ENCODE results near the gene UBAC1.
"Not testable (repeated sequence)": the region's sequence is repeated elsewhere in the genome, so short reads cannot be mapped to it uniquely, and the experiment has no call there.

The UBAC1 gene

GRCh38 chr9:135920256-135920930 lies 40.8 kb downstream of the UBAC1 start:
- no peak for DNase-seq (ENCODE audit: low read depth)

- DNase-seq (ENCODE audit: low read depth) = no peak
These were observed 41.8 kb downstream of the UBAC1 start for GRCh38 chr9:135919318-135919890.

- DNase-seq (ENCODE audit: low read depth) = not testable (repeated sequence)
These were observed 44.9 kb downstream of the UBAC1 start for GRCh38 chr9:135916227-135916626.

- no peak for DNase-seq (ENCODE audit: low read depth)
These were observed 46.3 kb downstream of the UBAC1 start for GRCh38 chr9:135914921-135915320.

- DNase-seq (ENCODE audit: low read depth) = not testable (repeated sequence)
These were observed 49.9 kb downstream of the UBAC1 start for GRCh38 chr9:135911233-135911632.

GRCh38 chr9:135910757-135911156 lies 50.4 kb downstream of the UBAC1 start:
- no peak for DNase-seq (ENCODE audit: low read depth)

GRCh38 chr9:135910216-135910615 lies 51.0 kb downstream of the UBAC1 start:
- DNase-seq (ENCODE audit: low read depth) = no peak

- no peak for DNase-seq (ENCODE audit: low read depth)
These were observed 51.8 kb downstream of the UBAC1 start for GRCh38 chr9:135909371-135909770.

- no peak for DNase-seq (ENCODE audit: low read depth)
These were observed 52.4 kb downstream of the UBAC1 start for GRCh38 chr9:135908754-135909204.

- no peak for DNase-seq (ENCODE audit: low read depth)
These were observed 53.0 kb downstream of the UBAC1 start for GRCh38 chr9:135908093-135908753.

- DNase-seq (ENCODE audit: low read depth) = peak; percentile 36
These were observed 53.6 kb downstream of the UBAC1 start, which contains the start of gene CAMSAP1 for GRCh38 chr9:135907431-135908092. TSS of gene CAMSAP1 (minus strand) at chr9:135907546. CDS start at chr9:135907159, 387 bp downstream.

- no peak for DNase-seq (ENCODE audit: low read depth)
These were observed 54.2 kb downstream of the UBAC1 start for GRCh38 chr9:135907006-135907430.

- DNase-seq (ENCODE audit: low read depth) = no peak
These were observed 54.7 kb downstream of the UBAC1 start for GRCh38 chr9:135906291-135907005.

GRCh38 chr9:135905380-135906258 lies 55.6 kb downstream of the UBAC1 start:
- no peak for DNase-seq (ENCODE audit: low read depth)

- no peak for DNase-seq (ENCODE audit: low read depth)
These were observed 57.2 kb downstream of the UBAC1 start for GRCh38 chr9:135903786-135904520.

- no peak for DNase-seq (ENCODE audit: low read depth)
These were observed 57.9 kb downstream of the UBAC1 start for GRCh38 chr9:135903358-135903656.

GRCh38 chr9:135902655-135903357 lies 58.4 kb downstream of the UBAC1 start:
- no peak for DNase-seq (ENCODE audit: low read depth)

- no peak for DNase-seq (ENCODE audit: low read depth)
These were observed 59.3 kb downstream of the UBAC1 start for GRCh38 chr9:135901826-135902225.

GRCh38 chr9:135901031-135901758 lies 60.0 kb downstream of the UBAC1 start:
- DNase-seq (ENCODE audit: low read depth) = no peak
